Measurements from ENCODE around the gene MXD3. TPM values are rescaled to one million over a fixed set of nuclear protein-coding genes. Genes with fewer than 3 reads are reported as not detected.
A peak's percentile ranks its signal among the peaks of the same experiment; 100 is the strongest.

Gene MXD3
- total and polyA plus RNA-seq, 8 donors: 3.0 to 55.0 (median 6.5) TPM

DNA sequence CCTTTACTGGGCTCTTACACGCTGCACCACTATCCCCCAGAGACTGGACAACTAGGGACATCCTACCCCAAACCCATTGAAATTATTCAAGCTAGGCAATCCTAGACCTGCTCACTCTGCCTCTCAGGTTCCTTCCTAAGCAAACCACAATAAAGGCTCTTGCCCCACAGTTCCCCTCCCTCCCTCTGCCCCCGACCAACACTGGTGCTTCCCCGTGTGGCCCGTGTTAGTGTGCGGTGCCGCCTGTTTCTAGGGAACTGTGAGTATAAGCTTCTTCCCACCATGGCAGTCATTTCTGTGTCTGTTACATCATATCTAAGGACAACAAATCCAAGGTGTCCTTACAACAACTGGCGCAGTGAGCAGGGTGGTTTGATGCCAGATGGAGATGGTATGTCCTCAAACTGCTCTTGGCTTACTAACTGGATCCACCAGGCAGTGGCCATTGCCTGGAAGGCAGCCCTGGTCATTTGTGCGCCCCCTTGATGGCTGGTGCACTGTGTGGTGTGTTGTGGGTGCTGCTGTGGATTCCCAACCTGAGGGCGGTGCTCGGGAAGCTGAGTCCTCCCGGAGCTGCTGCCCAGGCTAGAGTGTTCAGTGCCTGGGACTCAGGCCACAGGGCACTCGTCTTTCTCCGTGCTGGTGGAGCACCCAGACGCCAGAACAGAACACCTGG lies 8.4 kb upstream of the MXD3 start:
- TF ChIP-seq, protein P1, sequence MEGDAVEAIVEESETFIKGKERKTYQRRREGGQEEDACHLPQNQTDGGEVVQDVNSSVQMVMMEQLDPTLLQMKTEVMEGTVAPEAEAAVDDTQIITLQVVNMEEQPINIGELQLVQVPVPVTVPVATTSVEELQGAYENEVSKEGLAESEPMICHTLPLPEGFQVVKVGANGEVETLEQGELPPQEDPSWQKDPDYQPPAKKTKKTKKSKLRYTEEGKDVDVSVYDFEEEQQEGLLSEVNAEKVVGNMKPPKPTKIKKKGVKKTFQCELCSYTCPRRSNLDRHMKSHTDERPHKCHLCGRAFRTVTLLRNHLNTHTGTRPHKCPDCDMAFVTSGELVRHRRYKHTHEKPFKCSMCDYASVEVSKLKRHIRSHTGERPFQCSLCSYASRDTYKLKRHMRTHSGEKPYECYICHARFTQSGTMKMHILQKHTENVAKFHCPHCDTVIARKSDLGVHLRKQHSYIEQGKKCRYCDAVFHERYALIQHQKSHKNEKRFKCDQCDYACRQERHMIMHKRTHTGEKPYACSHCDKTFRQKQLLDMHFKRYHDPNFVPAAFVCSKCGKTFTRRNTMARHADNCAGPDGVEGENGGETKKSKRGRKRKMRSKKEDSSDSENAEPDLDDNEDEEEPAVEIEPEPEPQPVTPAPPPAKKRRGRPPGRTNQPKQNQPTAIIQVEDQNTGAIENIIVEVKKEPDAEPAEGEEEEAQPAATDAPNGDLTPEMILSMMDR (IDR thresholded peaks at IDR 0.05): no peak
- ATAC-seq: no peak
- Histone ChIP-seq H3K9me3 (no peaks in the 10 kb centered on the region), H3K36me3 (no peaks in the 10 kb centered on the region), H3K4me3 (no peak overlapping the region), H3K27ac (no peak overlapping the region), H3K27me3 (no peaks in the 10 kb centered on the region), H3K4me1 (peaks cover 0 to 4% (median 4%) of the 10 kb centered on the region in 3 donors)
- no peak for FAIRE-seq
- intact Hi-C loops (cut with DNase I): loop anchor here in 1 of 3 donors (10.0 kb wide), 2 partner anchors 65 to 135 kb away; partner anchors contain the start of gene SLC34A1
- WGBS, 2 donors: 93 to 95% methylated on average over 14 of the region's 14 CpGs
- peak in 1 of 6 donors; percentile 35 for DNase-seq

DNA sequence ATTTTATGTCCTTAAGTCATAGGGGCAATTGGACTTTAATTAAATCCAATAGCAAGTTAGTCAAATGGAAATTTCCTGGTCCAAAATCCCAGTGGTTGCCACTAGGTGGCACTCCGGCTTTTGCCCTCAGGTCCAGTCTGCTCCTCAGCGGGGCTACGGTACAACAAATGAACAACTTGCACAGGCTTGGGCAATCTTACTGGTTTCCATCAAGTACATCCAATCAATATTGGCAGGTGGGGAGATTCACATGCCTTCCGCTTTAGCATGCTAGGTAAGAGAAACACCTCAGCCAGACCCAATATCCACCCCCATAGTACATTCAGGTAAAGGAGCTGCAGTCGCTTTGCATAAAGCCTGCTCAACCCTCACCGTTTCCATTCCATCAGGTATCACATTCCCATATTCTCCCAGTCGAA lies 6.3 kb upstream of the MXD3 start:
- Histone ChIP-seq H3K4me1 (peaks cover 0 to 4% (median 4%) of the 10 kb centered on the region in 3 donors), H3K27me3 (no peaks in the 10 kb centered on the region), H3K36me3 (no peaks in the 10 kb centered on the region), H3K27ac (no peak overlapping the region), H3K4me3 (no peak overlapping the region), H3K9me3 (no peaks in the 10 kb centered on the region)
- no peak for FAIRE-seq
- TF ChIP-seq, protein P1 (IDR thresholded peaks at IDR 0.05): peak; percentile 69 to 86 (median 78)
- DNase-seq: peak in 5 of 6 donors; percentile 82 to 87 (median 85)
- ATAC-seq: peak; percentile 85 to 93 (median 90)
- 7 to 11% methylated on average over 7 of the region's 7 CpGs for WGBS, 2 donors
- intact Hi-C loops (cut with DNase I): loop anchor here in 1 of 3 donors (10.0 kb wide), 2 partner anchors 67 to 137 kb away; partner anchors contain the start of gene SLC34A1

- intact Hi-C loops (cut with DNase I): loop anchor here in 1 of 3 donors (10.0 kb wide), 2 partner anchors 69 to 139 kb away; partner anchors contain the start of gene SLC34A1
- Histone ChIP-seq H3K9me3 (no peaks in the 10 kb centered on the region), H3K4me3 (no peak overlapping the region), H3K36me3 (no peaks in the 10 kb centered on the region), H3K27ac (no peak overlapping the region), H3K4me1 (peaks cover 0 to 16% (median 14%) of the 10 kb centered on the region in 3 donors), H3K27me3 (no peaks in the 10 kb centered on the region)
- ATAC-seq (no peak), DNase-seq (no peak), FAIRE-seq (no peak)
- WGBS, 2 donors: 94 to 98% methylated on average over 3 of the region's 3 CpGs
- TF ChIP-seq, protein P1 (IDR thresholded peaks at IDR 0.05): no peak
Observed at GRCh38 chr5:177316005-177316404, 4.3 kb upstream of the MXD3 start.

GRCh38 chr5:177315411-177315810 lies 3.7 kb upstream of the MXD3 start:
- Histone ChIP-seq H3K27ac (no peak overlapping the region), H3K27me3 (no peaks in the 10 kb centered on the region), H3K36me3 (no peaks in the 10 kb centered on the region), H3K9me3 (no peaks in the 10 kb centered on the region), H3K4me1 (peaks cover 0 to 16% (median 15%) of the 10 kb centered on the region in 3 donors), H3K4me3 (no peak overlapping the region)
- TF ChIP-seq, protein P1 (IDR thresholded peaks at IDR 0.05): no peak
- ATAC-seq (no peak), FAIRE-seq (no peak), DNase-seq (peak in 2 of 6 donors; percentile 32 to 64)
- WGBS, 2 donors: 87 to 92% methylated on average over 7 of the region's 7 CpGs
- intact Hi-C loops (cut with DNase I): loop anchor here in 1 of 3 donors (10.0 kb wide), 2 partner anchors 69 to 139 kb away; partner anchors contain the start of gene SLC34A1

All from pancreas (tissue), 10 donors.